GM12875 (cell line): ENCODE data around the gene SLC25A52.
A peak's percentile ranks its signal among the peaks of the same experiment; 100 is the strongest.

Experiments used
- H3K4me3 ChIP-seq: one replicate; pipeline ENCODE4 v1.5.1; 2011; ENCODE audit warnings: low read depth, low read length, control low read depth
- TF ChIP-seq, protein P1 (sequence below): IDR thresholded peaks from 2 replicates; pipeline ENCODE4 v1.5.1; 2011; ENCODE audit warnings: low read depth, mild to moderate bottlenecking, control low read depth, inconsistent platforms, low read length, moderate library complexity, borderline replicate concordance; ENCODE audit not compliant: insufficient read depth

Gene SLC25A52

DNA sequence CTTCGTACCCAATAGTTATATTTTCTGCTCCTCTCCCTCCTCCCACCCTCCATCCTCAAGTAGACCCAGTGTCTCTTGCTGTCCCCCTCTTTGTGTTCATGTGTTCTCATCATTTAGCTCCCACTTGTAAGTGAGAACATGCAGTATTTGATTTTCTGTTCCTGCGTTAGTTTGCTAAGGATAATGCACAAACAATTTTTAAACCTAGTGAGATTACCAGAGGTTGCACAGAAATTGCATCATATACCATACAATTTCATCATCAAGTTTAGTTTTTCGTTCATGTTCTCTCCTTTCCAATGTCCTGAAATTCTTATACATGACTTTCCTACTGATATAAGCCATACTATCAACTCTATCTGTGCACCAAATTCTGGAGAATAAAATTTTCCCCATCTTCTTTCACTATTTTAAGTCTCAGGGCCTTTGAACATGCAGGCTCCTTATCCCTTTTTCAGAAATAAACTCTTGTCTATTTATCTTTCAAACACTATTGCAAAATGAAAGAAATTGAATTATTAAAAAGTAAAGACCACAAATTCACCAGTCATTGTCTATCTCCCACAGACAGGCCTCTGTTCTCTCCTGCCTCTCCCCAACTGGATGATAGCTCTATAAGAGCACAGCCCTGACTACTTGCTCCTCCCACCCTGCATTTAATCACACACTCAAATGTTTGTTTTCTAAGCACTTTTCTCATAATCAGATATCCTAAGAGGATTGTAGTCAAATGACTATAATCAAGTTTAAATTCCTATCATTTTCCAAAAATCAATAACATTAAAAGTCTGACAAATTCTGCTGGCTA is 49.1 kb downstream of the SLC25A52 start:
- TF ChIP-seq, protein P1, sequence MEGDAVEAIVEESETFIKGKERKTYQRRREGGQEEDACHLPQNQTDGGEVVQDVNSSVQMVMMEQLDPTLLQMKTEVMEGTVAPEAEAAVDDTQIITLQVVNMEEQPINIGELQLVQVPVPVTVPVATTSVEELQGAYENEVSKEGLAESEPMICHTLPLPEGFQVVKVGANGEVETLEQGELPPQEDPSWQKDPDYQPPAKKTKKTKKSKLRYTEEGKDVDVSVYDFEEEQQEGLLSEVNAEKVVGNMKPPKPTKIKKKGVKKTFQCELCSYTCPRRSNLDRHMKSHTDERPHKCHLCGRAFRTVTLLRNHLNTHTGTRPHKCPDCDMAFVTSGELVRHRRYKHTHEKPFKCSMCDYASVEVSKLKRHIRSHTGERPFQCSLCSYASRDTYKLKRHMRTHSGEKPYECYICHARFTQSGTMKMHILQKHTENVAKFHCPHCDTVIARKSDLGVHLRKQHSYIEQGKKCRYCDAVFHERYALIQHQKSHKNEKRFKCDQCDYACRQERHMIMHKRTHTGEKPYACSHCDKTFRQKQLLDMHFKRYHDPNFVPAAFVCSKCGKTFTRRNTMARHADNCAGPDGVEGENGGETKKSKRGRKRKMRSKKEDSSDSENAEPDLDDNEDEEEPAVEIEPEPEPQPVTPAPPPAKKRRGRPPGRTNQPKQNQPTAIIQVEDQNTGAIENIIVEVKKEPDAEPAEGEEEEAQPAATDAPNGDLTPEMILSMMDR, result no peak
- no peak overlapping the region for H3K4me3 ChIP-seq

DNA sequence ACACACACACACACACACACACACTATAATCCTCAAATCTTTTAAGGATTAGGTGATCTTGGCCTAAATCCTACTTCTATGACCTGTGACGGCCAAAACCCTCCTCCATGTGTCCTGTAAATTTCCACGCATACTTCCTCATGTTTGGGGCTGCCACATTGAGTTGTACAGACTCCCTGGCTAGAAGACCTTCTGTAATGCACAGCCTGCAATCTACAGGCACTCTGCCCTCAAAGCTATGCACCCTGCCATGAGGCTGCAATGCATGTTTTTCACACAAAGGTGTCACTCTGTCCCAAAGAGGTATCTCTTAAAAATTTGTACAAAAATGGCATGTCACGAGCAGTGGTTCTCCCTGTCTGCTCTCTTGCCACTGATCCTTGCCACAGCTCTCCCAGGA is 49.9 kb downstream of the SLC25A52 start:
- TF ChIP-seq, protein P1, result peak; percentile 51; the same call in 1 of the 2 replicates
- H3K4me3 ChIP-seq, result no peak overlapping the region
